GM23338 (cell line): Measurements from ENCODE around the gene B3GALNT2. TPM values are rescaled to one million over a fixed set of nuclear protein-coding genes. Genes with fewer than 3 reads are reported as not detected.

Experiments used
- ATAC-seq: fragments of 200-7000 bp; cut with Tn5 transposase; 3 replicates; pipeline ENCODE4 v1.9.1; 2020
- DNase-seq: peaks from one replicate; pipeline ENCODE4 v3.0.0-alpha.2; 2015; ENCODE audit warnings: low spot score
- H2AFZ ChIP-seq: fragments of 200-600 bp; sonication (generic); 2 replicates; pipeline ENCODE4 v1.8.0; 2016; ENCODE audit warnings: antibody characterized with exemption, mild to moderate bottlenecking, moderate library complexity
- H3F3A ChIP-seq: fragments of 200-600 bp; sonication (generic); replicated peaks from 2 replicates; pipeline ENCODE4 v1.8.0; 2017; ENCODE audit warnings: antibody characterized with exemption, mixed run types, low read depth
- H3K27ac ChIP-seq: fragments of 200-600 bp; sonication (generic); 2 replicates; pipeline ENCODE4 v1.6.1; 2016; ENCODE audit warnings: low read depth
- H3K27me3 ChIP-seq: fragments of 200-600 bp; sonication (generic); 2 replicates; pipeline ENCODE4 v1.8.0; 2016; ENCODE audit warnings: mild to moderate bottlenecking, mixed run types, moderate library complexity; ENCODE audit not compliant: insufficient read depth
- H3K36me3 ChIP-seq: fragments of 200-600 bp; sonication (generic); 2 replicates; pipeline ENCODE4 v1.8.0; 2016; ENCODE audit warnings: mild to moderate bottlenecking; ENCODE audit not compliant: insufficient read depth
- H3K4me1 ChIP-seq: fragments of 200-600 bp; sonication (generic); 2 replicates; pipeline ENCODE4 v1.8.0; 2016; ENCODE audit warnings: mild to moderate bottlenecking, moderate library complexity; ENCODE audit not compliant: insufficient read depth
- H3K4me2 ChIP-seq: fragments of 200-600 bp; sonication (generic); 2 replicates; pipeline ENCODE4 v1.7.1; 2017; ENCODE audit warnings: mixed run types
- H3K4me3 ChIP-seq: fragments of 200-600 bp; sonication (generic); 2 replicates; pipeline ENCODE4 v1.6.1; 2016; ENCODE audit warnings: mixed run types
- H3K79me2 ChIP-seq: fragments of 200-600 bp; sonication (generic); replicated peaks from 2 replicates; pipeline ENCODE4 v1.8.0; 2017; ENCODE audit warnings: mild to moderate bottlenecking; ENCODE audit not compliant: insufficient read depth
- H3K9me2 ChIP-seq: fragments of 200-600 bp; sonication (generic); 2 replicates; pipeline ENCODE4 v1.8.0; 2017; ENCODE audit not compliant: insufficient read depth
- H4K20me1 ChIP-seq: fragments of 200-600 bp; sonication (generic); replicated peaks from 2 replicates; pipeline ENCODE4 v1.8.0; 2017; ENCODE audit warnings: mild to moderate bottlenecking; ENCODE audit not compliant: insufficient read depth
- H3K27ac Mint-ChIP-seq: 2 replicates; pipeline ENCODE4 v1.8.0; 2020; ENCODE audit warnings: inconsistent platforms, mild to moderate bottlenecking, moderate library complexity, mixed read lengths
- H3K27me3 Mint-ChIP-seq: 3 replicates; pipeline ENCODE4 v1.8.0; 2022; ENCODE audit warnings: low read depth, mild to moderate bottlenecking, moderate library complexity, mixed read lengths, inconsistent platforms; ENCODE audit not compliant: insufficient read depth, poor library complexity
- H3K36me3 Mint-ChIP-seq: 3 replicates; pipeline ENCODE4 v1.8.0; 2021; ENCODE audit warnings: low read depth, mild to moderate bottlenecking, inconsistent platforms, moderate library complexity, mixed read lengths
- H3K4me1 Mint-ChIP-seq: 3 replicates; pipeline ENCODE4 v1.8.0; 2020; ENCODE audit warnings: mild to moderate bottlenecking, inconsistent platforms, mixed read lengths
- H3K4me3 Mint-ChIP-seq: 3 replicates; pipeline ENCODE4 v1.8.0; 2021; ENCODE audit warnings: moderate library complexity, mild to moderate bottlenecking, inconsistent platforms, mixed read lengths
- H3K9me3 Mint-ChIP-seq: 3 replicates; pipeline ENCODE4 v1.8.0; 2020; ENCODE audit warnings: moderate library complexity, mild to moderate bottlenecking, inconsistent platforms, mixed read lengths
- CREB1 ChIP-seq: fragments of 250-450 bp; sonication (Bioruptor Pico); IDR thresholded peaks from 2 replicates; pipeline ENCODE4 v1.5.0; 2020; ENCODE audit warnings: low read depth, mild to moderate bottlenecking, moderate library complexity
- CTCF ChIP-seq, 2 experiments: fragments of 200-600 bp in 1 of 2; sonication (generic) in 1 of 2; conservative IDR thresholded peaks; 2 replicates each; pipeline versions ENCODE4 v1.5.1 to v1.6.1; 2016 to 2017; ENCODE audit warnings: antibody characterized with exemption in 2 of 2, low read depth in 2 of 2, mild to moderate bottlenecking in 2 of 2, moderate library complexity in 1 of 2
- EZH2 ChIP-seq: fragments of 200-600 bp; sonication (generic); IDR thresholded peaks from one replicate; pipeline ENCODE4 v1.8.0; 2017; ENCODE audit warnings: antibody characterized with exemption, mild to moderate bottlenecking, low read depth; ENCODE audit not compliant: unreplicated experiment
- EZH2phosphoT487 ChIP-seq: fragments of 200-600 bp; sonication (generic); IDR thresholded peaks from one replicate; pipeline ENCODE4 v1.8.1; 2018; ENCODE audit warnings: antibody characterized with exemption; ENCODE audit not compliant: unreplicated experiment
- JUNB ChIP-seq: IDR thresholded peaks from one replicate; pipeline ENCODE4 v1.6.1; 2016; ENCODE audit warnings: antibody characterized with exemption; ENCODE audit not compliant: unreplicated experiment
- NANOG ChIP-seq: IDR thresholded peaks from 2 replicates; pipeline ENCODE4 v1.6.1; 2016; ENCODE audit warnings: antibody characterized with exemption, borderline replicate concordance
- POLR2AphosphoS5 ChIP-seq: IDR thresholded peaks from 2 replicates; pipeline ENCODE4 v1.6.1; 2016; ENCODE audit warnings: antibody characterized with exemption, low read depth
- REST ChIP-seq: IDR thresholded peaks from one replicate; pipeline ENCODE4 v1.6.1; 2018; ENCODE audit warnings: antibody characterized with exemption; ENCODE audit not compliant: unreplicated experiment
- STAT1 ChIP-seq: IDR thresholded peaks from one replicate; pipeline ENCODE4 v1.6.1; 2016; ENCODE audit warnings: antibody characterized with exemption; ENCODE audit not compliant: unreplicated experiment
- ZNF114 ChIP-seq: fragments of 250-450 bp; sonication (Bioruptor Pico); IDR thresholded peaks from 2 replicates; pipeline ENCODE4 v1.5.0; 2020; ENCODE audit warnings: mild to moderate bottlenecking, moderate library complexity
- ZNF331 ChIP-seq: fragments of 250-450 bp; sonication (Bioruptor Pico); IDR thresholded peaks from 2 replicates; pipeline ENCODE4 v1.5.0; 2020; ENCODE audit warnings: low read depth, mild to moderate bottlenecking, moderate library complexity
- polyA plus RNA-seq: library from polyadenylated mRNA; unstranded; fragments of >200 nt; fragmentation: Nextera tagmentation; extraction: Ambion mirVana; gene quantifications from 2 replicates; pipeline ENCODE4 v1.2.1, GENCODE V29; 2016
- total RNA-seq: library from RNA; depleted of rRNA; stranded (reverse); fragments of >200 nt; shearing (Covaris generic); gene quantifications from 2 replicates; pipeline ENCODE4 v1.2.3, GENCODE V29; 2014
- TF ChIP-seq, protein P1 (sequence below): IDR thresholded peaks from 2 replicates; pipeline ENCODE4 v1.6.1; 2016; ENCODE audit warnings: antibody characterized with exemption

Gene B3GALNT2
- total and polyA plus RNA-seq, 2 experiments from 2014 or later = 14.4 to 48.8 TPM

DNA sequence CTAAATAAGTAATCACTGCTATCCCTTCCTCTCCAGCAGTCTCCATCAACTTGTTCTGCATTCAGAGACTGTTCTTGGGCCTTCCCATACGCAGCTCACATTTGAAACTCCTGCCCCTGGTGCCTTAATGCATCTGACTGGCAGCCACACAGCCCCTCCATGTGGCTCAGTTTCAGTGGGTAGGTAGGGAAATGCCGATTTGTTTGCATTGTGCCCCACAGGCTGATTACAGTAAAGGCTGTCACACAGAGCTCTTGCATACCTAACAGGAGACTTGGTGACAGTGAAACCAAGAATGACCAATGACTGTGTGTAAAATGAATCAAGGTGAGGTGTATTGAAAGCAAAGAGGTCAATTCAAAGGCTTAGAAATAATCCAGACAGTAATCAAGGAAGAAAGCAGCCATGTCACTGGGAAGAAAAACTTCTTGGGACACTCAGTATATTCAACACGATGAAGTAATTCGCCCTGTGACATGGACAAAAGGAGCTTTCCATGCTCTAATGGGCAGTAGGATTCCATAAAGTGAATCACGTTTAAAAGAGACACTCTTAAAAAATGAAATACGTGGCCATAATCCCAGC is 12.7 kb upstream of the B3GALNT2 start (continued):
- TF ChIP-seq ZNF114 (CRISPR knock-in tag) = no peak
- no peak for TF ChIP-seq NANOG
- no peak for TF ChIP-seq REST
- TF ChIP-seq POLR2AphosphoS5 = no peak
- TF ChIP-seq EZH2phosphoT487 = no peak

- Mint-ChIP-seq H3K27me3 (peaks cover 2% of the 10 kb centered on the region), H3K9me3 (no peaks in the 10 kb centered on the region), H3K27ac (no peak overlapping the region), H3K4me3 (no peak overlapping the region), H3K36me3 (no peaks in the 10 kb centered on the region), H3K4me1 (no peaks in the 10 kb centered on the region; the same call in 2 of the 3 replicates)
- Histone ChIP-seq H3K4me3 (no peak overlapping the region), H4K20me1 (no peaks in the 10 kb centered on the region), H3K4me2 (no peak overlapping the region), H3K79me2 (no peaks in the 10 kb centered on the region), H3K36me3 (no peaks in the 10 kb centered on the region), H3K27ac (no peak overlapping the region), H3K27me3 (no peaks in the 10 kb centered on the region), H3F3A (no peaks in the 10 kb centered on the region), H3K4me1 (no peaks in the 10 kb centered on the region), H3K9me2 (no peaks in the 10 kb centered on the region), H2AFZ (no peak overlapping the region)
- DNase-seq (no peak), ATAC-seq (no peak)
- TF ChIP-seq, protein P1, sequence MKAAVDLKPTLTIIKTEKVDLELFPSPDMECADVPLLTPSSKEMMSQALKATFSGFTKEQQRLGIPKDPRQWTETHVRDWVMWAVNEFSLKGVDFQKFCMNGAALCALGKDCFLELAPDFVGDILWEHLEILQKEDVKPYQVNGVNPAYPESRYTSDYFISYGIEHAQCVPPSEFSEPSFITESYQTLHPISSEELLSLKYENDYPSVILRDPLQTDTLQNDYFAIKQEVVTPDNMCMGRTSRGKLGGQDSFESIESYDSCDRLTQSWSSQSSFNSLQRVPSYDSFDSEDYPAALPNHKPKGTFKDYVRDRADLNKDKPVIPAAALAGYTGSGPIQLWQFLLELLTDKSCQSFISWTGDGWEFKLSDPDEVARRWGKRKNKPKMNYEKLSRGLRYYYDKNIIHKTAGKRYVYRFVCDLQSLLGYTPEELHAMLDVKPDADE = no peak
- TF ChIP-seq CTCF (conservative IDR thresholded peaks at IDR 0.05; ENCODE audit: low read depth in 2 of 2) (no peak), POLR2AphosphoS5 (no peak), ZNF331 (CRISPR knock-in tag) (no peak), JUNB (no peak), STAT1 (no peak), CREB1 (CRISPR knock-in tag) (no peak), REST (no peak), NANOG (no peak), EZH2phosphoT487 (no peak), EZH2 (no peak), ZNF114 (CRISPR knock-in tag) (no peak)
Observed at GRCh38 chr1:235515844-235516512, 11.7 kb upstream of the B3GALNT2 start.
